Right lobe of liver (tissue), 6 donors: ENCODE measurements around the gene TMPRSS11A. TPM values are rescaled to one million over a fixed set of nuclear protein-coding genes. Genes with fewer than 3 reads are reported as not detected.
A peak's percentile ranks its signal among the peaks of the same experiment; 100 is the strongest.

Source experiments
- ATAC-seq, 4 donors: fragments of 200-7000 bp; cut with Tn5 transposase; one replicate each; pipeline ENCODE4 v1.9.1; 2020; ENCODE audit warnings: mild to moderate bottlenecking in 4 of 4, moderate library complexity in 4 of 4
- DNase-seq, 3 donors: peaks; one replicate each; pipeline ENCODE4 v3.0.0-alpha.2; 2020
- H3K27ac ChIP-seq, 3 donors: fragments of 200-600 bp; one replicate each; pipeline ENCODE4 v1.8.0; 2022
- H3K27me3 ChIP-seq, 2 donors: fragments of 200-600 bp; one replicate each; pipeline ENCODE4 v1.8.0; 2022
- H3K36me3 ChIP-seq, 4 donors: fragments of 200-600 bp; sonication (generic) in 1 of 4; one replicate each; pipeline versions ENCODE4 v1.5.1 to v1.8.0; 2017 to 2022; ENCODE audit warnings: control low read depth in 1 of 4
- H3K4me1 ChIP-seq, 4 donors: fragments of 200-600 bp; sonication (generic) in 1 of 4; one replicate each; pipeline versions ENCODE4 v1.5.1 to v1.8.0; 2017 to 2022; ENCODE audit warnings: control low read depth in 1 of 4
- H3K4me3 ChIP-seq, 3 donors: fragments of 200-600 bp; one replicate each; pipeline ENCODE4 v1.8.0; 2022
- H3K9me3 ChIP-seq, 4 donors: fragments of 200-600 bp; sonication (generic) in 1 of 4; one replicate each; pipeline versions ENCODE4 v1.5.1 to v1.8.0; 2017 to 2022; ENCODE audit warnings: control low read depth in 1 of 4
- CTCF ChIP-seq, 4 donors: fragments of 200-600 bp in 3 of 4; fragments of 450-650 bp in 1 of 4; IDR thresholded peaks; one replicate each; pipeline versions ENCODE4 v1.5.1 to v1.8.0; 2016 to 2022; ENCODE audit warnings: antibody characterized with exemption in 4 of 4, mild to moderate bottlenecking in 2 of 4
- POLR2A ChIP-seq: fragments of 450-650 bp; IDR thresholded peaks from one replicate; pipeline ENCODE4 v1.6.1; 2017; ENCODE audit warnings: antibody characterized with exemption, mild to moderate bottlenecking
- WGBS: methylation state at CpG from one replicate; pipeline ENCODE4 v1.1.6; 2018; ENCODE audit warnings: low coverage, low lambda C conversion rate; ENCODE audit not compliant: insufficient coverage; ENCODE audit errors: missing lambda C conversion rate; 5-methylcytosine and 5-hydroxymethylcytosine counted together
- intact Hi-C, 2 donors: fragments of 100-400 bp; cut with DNase I; formaldehyde crosslinking; loops; one replicate each; pipeline versions ENCODE4 v1.11.2 to v1.14.1; 2022
- total RNA-seq, 6 experiments: library from RNA; depleted of rRNA in 2 of 6; stranded (reverse); fragments of >200 nt in 2 of 6; fragmentation: NEBNext Ultra II Directional in 3 of 6; extraction: Animal tissue kit (Norgen Biotek cat#: 25700) in 3 of 6; gene quantifications; one replicate each; pipeline versions ENCODE4 v1.1.0 to v1.2.4, GENCODE V29; 2016 to 2023
- donor health status: DM: no; HTN: yes; CAD: no.
- donor health status: DM: no; HTN: no; CAD: no.
- donor health status: DM: no; HTN: no; CAD: no.
- donor health status: DM: no; HTN: yes; CAD: no.
- donor health status: DM: no; HTN: yes; CAD: no.

Gene TMPRSS11A
- total RNA-seq, 6 experiments from 2014 or later = not detected

- 17% methylated on average over 3 of the region's 3 CpGs for WGBS
These were observed 34.7 kb downstream of the TMPRSS11A start for GRCh38 chr4:67928546-67928945.

GRCh38 chr4:67927251-67927650, 36.0 kb downstream of the TMPRSS11A start:
- WGBS = no CpG with 5 or more reads among the region's 3 CpGs
- intact Hi-C loops = no loop called here
- no peak overlapping the region for H3K27ac ChIP-seq
- no peaks in the 10 kb centered on the region for H3K27me3 ChIP-seq
- H3K4me3 ChIP-seq = no peak overlapping the region
- no peaks in the 10 kb centered on the region for H3K36me3 ChIP-seq
- TF ChIP-seq POLR2A (no peak), CTCF (IDR thresholded peaks at IDR 0.05) (no peak)
- H3K4me1 ChIP-seq = no peaks in the 10 kb centered on the region
- no peak for DNase-seq
- H3K9me3 ChIP-seq = no peaks in the 10 kb centered on the region
- no peak for ATAC-seq

More at GRCh38 chr4:67928546-67928945, 34.7 kb downstream of the TMPRSS11A start:
- H3K4me1 ChIP-seq = no peaks in the 10 kb centered on the region
- intact Hi-C loops = no loop called here
- DNase-seq (no peak), ATAC-seq (no peak)
- no peak overlapping the region for H3K27ac ChIP-seq
- TF ChIP-seq POLR2A (no peak), CTCF (IDR thresholded peaks at IDR 0.05) (no peak)
- no peaks in the 10 kb centered on the region for H3K9me3 ChIP-seq
- H3K4me3 ChIP-seq = no peak overlapping the region
- no peaks in the 10 kb centered on the region for H3K36me3 ChIP-seq
- no peaks in the 10 kb centered on the region for H3K27me3 ChIP-seq

GRCh38 chr4:67926485-67926884, 36.8 kb downstream of the TMPRSS11A start:
- Histone ChIP-seq H3K36me3 (no peaks in the 10 kb centered on the region), H3K27me3 (no peaks in the 10 kb centered on the region), H3K4me3 (no peak overlapping the region), H3K4me1 (no peaks in the 10 kb centered on the region), H3K27ac (no peak overlapping the region), H3K9me3 (no peaks in the 10 kb centered on the region)
- peak in 1 of 4 donors; percentile 35 for ATAC-seq
- no peak for TF ChIP-seq CTCF (IDR thresholded peaks at IDR 0.05)
- no peak for TF ChIP-seq POLR2A
- no peak for DNase-seq
- intact Hi-C loops = no loop called here
- 70% methylated on average over 4 of the region's 7 CpGs for WGBS

GRCh38 chr4:67922697-67923096, 40.6 kb downstream of the TMPRSS11A start:
- ATAC-seq = no peak
- intact Hi-C loops = no loop called here
- 54% methylated on average over 4 of the region's 4 CpGs for WGBS

More at GRCh38 chr4:67922697-67923096, 40.6 kb downstream of the TMPRSS11A start:
- DNase-seq = no peak
- Histone ChIP-seq H3K4me1 (no peaks in the 10 kb centered on the region), H3K36me3 (no peaks in the 10 kb centered on the region), H3K4me3 (no peak overlapping the region), H3K9me3 (no peaks in the 10 kb centered on the region), H3K27ac (no peak overlapping the region), H3K27me3 (no peaks in the 10 kb centered on the region)
- TF ChIP-seq CTCF (IDR thresholded peaks at IDR 0.05) (no peak), POLR2A (no peak)
